ENCODE measurements around the gene REPS2.
"Not testable (repeated sequence)": the region's sequence is repeated elsewhere in the genome, so short reads cannot be mapped to it uniquely, and the experiment has no call there.

Gene REPS2

GRCh38 chrX:16964976-16965375 lies 18.5 kb downstream of the REPS2 start:
- not testable (repeated sequence) for DNase-seq

GRCh38 chrX:16966752-16967448 lies 20.4 kb downstream of the REPS2 start:
- DNase-seq = no peak

- not testable (repeated sequence) for DNase-seq
These were observed 22.3 kb downstream of the REPS2 start for GRCh38 chrX:16968753-16969152.

GRCh38 chrX:16970977-16971376 lies 24.5 kb downstream of the REPS2 start:
- DNase-seq = no peak

DNA sequence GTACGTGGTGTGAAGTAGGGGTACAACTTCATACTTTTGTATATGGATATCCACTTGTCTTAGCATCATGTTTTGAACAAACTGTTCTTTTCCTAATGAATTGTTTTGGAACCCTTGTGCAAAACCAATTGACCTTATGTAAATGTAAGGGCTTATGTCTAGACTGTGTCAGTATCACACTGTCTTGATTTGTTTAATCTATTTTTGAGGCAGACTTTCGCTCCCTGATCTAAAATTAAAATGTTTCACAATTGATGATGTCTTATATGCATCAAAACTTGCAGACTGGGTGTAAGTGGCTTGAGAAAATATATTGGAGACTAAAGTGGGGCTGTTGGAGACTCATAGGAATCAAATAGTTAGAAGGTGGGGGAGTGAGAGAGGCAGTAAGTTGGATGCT lies 25.2 kb downstream of the REPS2 start:
- no peak for DNase-seq

DNA sequence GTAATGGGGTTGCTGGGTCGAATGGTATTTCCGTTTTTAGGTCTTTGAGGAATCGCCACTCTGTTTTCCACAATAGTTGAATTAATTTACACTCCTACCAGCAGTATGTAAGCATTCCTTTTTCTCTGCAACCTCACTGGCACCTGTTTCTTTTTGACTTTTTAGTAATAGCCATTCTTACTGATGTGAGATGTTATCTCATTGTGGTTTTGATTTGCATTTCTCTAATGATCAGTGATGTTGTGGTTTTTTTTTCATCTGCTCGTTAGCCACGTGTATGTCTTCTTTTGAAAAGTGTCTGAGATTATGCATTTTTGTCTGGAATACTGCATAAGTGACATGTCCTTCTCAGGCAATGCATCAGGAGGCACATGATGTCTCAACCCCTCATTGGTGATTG lies 28.8 kb downstream of the REPS2 start:
- no peak for DNase-seq

DNA sequence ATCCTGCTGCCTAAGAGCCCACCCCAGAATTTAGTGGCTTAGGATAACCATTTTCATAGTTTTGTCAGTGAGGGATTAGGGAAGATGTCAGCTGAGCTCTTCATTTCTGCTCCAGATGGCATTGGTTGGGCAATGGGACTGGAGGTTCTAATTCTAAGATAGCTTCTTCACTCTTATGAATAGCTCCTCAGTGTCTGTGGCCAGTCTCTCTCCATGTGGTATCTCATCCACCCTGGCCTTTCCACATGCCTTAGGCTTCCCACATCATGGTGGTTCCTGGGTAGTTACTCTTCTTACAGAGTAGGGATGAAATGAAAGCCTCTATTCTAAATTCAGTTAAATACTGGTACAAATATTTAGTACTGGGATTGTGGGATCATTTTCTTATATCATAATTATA lies 31.3 kb downstream of the REPS2 start:
- no peak for DNase-seq

GRCh38 chrX:16978193-16978984 lies 31.9 kb downstream of the REPS2 start:
- no peak for DNase-seq

- DNase-seq = no peak
These were observed 32.8 kb downstream of the REPS2 start for GRCh38 chrX:16979226-16979625.

DNA sequence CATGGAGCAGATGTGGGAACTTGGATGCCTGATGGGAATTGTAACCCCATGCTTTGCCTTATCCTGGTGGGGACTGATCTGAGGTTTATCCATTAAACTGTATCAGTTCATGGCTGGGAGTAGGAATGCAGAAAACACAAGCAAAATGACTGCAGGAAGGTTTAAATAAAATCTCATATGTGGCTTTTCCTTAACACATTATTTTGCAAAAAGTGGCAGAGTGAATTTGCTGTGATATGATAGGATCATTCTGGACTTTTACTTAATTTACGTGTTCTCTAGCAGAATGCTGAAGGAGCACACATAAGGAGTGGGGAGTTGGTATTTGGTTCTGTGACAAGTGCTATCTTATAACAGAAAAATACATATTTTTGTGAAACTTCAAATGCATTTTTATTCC lies 34.8 kb downstream of the REPS2 start:
- DNase-seq = no peak

DNA sequence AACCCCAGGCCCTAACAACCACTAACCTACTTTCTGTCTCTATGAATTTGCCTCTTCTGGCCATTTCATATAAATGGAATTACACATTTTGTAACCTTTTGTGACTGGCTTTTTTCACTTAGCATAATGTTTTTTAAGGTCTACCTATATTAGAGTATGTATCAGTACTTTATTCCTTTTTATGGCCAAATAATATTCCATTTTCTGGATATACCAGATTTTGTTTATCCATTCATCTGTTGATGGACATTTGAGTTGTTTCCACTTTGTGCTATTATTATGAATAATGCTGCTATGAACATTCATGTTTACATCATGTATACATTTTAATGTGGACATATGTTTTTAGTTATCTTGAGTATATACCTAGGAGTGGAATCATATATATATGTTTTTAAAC lies 35.5 kb downstream of the REPS2 start:
- DNase-seq = no peak

DNA sequence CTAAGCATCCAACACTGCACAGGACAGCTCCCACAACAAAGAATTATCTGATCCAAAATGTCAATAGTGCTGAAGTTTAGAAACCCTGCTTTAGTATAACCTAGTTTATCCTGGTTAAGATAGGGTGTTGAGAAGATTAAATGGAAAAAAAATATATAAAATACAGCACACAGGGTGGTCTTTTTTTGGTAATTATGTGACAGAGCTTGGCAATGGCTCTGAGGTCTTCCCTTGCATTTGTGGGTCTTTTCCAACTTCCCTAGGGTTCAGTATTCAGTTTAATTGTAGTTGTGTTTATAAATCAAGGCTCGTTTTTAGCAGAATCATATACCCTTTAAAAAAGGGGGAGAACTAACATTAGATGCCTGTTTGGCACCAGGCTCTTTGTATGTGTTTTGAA lies 36.6 kb downstream of the REPS2 start:
- no peak for DNase-seq

GRCh38 chrX:16985286-16985685 lies 38.8 kb downstream of the REPS2 start:
- DNase-seq = no peak

DNA sequence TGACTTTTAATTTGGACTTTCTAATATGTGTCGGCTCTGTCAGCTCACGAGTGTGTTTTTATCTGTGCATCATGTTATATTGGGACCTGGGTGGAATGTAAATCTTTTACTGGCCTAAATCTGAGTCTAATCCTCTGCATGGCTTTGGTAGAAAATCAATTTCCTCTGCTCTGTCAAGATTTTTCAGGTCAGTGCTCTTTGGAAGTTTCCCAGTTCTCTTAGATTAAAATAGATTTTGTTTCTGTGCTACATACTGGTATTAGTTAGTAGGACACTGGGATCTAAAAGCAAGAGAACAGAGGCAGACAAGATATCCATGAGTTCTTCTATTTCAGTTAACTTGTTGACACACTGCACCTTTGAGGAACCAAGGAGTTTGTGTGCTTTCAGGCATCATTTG lies 39.7 kb downstream of the REPS2 start:
- DNase-seq = no peak

DNA sequence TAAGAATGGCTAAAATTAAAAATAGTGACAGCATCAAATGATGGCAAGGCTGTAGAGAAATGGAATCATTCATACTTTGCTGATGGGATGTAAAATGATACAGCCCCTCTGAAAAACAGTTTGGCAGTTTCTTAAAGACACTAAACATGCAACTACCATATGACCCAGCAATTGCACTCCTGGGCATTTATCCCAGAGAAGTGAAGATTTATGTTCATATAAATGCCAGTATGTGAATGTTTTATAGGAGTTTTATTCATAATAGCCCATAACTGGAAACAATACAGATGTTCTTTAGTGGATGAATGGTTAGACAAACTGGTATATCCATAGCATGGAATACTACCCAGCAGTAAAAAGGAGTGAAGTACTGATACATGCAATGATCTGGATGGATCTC lies 43.3 kb downstream of the REPS2 start:
- DNase-seq = no peak

DNA sequence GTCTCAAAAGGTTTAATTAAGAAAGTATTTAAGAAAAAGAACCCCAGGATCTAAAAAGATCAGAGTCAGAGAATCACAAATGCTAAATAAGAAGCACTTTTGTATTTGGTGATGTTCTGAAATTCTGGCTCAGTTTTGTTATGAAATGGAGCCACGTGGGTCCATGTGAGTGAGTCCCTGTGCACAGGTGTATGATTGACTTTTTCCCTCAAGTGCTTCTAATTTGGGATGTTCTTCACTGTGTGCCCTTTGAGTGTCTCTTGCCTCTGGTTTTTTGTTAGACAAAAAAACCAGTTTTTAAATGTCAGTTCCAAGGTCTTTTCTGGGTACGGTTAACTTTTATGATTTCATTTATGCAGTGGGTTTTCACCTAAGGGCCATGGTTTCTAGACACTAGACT lies 44.4 kb downstream of the REPS2 start:
- DNase-seq = no peak

DNA sequence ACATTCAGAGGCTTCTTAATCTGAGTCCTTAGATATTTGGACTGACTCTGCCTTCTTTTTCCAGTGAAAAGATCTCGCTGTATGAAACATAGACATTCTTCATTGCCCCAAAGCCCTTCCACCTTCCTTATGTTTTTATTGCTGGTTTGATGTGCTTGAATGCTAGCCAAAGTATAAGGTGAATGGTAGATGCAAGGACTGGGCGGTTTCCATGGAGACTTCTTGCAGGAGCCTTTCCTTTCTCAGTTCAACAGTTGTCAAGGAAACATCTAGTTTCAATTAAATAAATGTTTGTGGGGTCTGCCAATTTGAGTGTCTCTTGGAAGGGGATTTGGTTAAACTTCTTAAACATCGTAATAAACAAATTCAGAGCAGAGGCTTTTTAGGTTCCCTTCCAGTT lies 46.0 kb downstream of the REPS2 start:
- DNase-seq = no peak

DNA sequence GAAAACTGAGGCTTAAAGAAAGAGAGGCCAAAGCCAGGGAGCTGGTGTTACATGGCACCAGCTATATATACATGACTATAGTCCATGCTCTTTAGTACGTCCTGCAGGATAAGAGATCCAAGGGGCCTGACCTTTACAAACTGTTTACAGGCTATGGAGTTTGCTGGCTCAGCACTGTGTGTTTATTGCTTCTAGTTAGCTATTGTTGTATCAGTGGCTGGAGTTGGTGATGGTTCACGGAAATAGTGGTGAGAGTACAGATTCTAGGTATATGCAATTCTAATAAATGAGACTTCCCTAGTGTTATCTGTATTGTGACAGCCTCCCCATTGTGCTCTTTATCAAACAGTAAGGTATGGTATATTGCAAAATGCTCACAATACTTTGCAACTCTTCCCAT lies 46.5 kb downstream of the REPS2 start:
- no peak for DNase-seq

- no peak for DNase-seq
These were observed 47.4 kb downstream of the REPS2 start for GRCh38 chrX:16993791-16994318.

DNA sequence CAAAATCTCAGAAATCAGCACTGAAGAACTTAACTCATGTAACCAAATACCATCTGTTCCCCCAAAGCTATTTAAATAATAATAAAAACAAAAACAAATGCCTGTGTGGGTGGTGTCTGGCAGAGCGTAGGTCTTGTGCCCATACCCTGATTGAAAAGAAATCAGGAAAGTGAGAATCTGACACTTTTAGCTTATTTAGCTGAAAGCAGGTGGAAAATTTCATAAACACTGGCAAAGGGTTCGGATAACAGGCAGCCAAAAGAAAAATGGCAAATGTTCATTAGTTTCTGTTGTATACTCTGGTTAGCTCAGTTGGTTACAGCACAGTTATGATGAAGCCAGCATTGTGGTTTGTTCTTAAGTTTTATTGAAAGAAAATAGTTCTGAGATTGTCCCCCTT lies 48.3 kb downstream of the REPS2 start:
- DNase-seq = no peak

- no peak for DNase-seq
These were observed 50.9 kb downstream of the REPS2 start for GRCh38 chrX:16997313-16997712.

DNA sequence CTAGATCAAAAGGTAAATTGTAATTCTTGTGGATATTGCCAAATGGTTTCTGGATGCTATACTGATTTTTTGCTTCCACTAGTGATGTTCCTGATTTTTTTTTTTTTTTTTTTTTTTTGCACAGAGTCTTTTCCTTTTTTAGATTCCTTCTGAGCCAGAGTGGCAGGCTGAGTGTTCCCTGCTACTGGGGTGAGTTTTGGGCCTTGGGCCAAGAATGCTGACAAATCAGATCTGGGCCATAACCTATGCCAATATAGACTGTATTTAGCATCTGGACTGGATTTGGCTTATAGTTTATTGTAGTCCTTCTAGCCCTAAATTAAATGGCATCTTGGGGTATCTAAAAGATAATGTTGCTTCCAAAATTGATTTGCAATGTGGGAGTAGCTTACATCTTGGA lies 52.8 kb downstream of the REPS2 start:
- DNase-seq = no peak

DNA sequence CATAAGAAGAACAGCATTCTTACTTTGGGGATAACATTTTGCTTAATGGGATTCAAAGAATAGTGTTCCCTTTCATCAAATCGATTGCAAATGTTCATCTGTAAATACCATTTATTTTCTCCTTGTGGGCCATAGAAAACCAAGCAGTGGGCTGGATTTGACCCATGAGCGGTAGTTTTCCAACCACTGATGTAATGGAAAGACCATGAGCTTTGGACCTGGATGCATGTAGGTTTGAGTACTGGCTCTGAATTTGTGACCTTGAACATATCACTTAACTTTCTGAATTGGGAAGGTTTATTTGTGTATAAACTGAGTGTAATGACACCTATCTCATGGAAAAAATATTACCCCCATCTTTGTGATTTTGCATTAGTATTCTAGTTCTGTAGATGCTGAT lies 54.3 kb downstream of the REPS2 start:
- no peak for DNase-seq

DNA sequence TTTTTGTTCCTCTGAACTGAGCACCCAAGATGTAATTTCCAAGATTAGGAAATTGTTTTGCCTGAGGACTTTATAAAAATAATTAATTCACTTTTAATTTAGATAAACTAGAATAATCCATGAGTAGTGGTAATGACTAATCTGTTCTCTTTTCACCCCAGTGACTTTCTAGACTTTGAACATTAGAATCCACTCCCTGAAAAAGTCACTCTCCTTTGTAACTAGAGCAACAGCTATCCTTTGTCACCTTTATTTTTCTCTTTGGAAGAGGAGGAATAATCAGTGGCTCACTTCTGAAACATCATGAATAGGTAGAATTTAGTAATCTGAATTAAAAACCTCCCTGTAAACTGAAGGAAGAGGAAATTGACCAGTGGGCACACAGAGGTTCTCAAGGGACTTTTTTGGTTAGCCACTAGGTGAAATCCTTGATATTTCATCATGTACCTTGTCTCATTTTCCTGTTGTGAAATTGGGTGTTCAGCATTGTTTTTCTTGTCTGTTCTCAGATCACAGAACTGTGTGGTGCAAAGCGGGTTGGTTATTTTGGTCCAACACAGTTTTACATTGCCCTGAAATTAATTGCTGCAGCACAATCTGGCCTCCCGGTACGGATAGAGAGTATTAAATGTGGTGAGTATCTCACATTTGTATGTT lies 59.4 kb downstream of the REPS2 start:
- no peak for DNase-seq
